Astrocyte (in vitro differentiated cells and primary cell): ENCODE measurements around the gene KCNK15.

Source experiments
- CTCF ChIP-seq: IDR thresholded peaks from 2 replicates; pipeline ENCODE4 v1.5.1; 2011; ENCODE audit warnings: low read depth, mild to moderate bottlenecking, inconsistent platforms, low read length, moderate library complexity; ENCODE audit not compliant: insufficient read depth
- EZH2 ChIP-seq: IDR thresholded peaks from 2 replicates; pipeline ENCODE4 v1.6.1; 2012; ENCODE audit warnings: mild to moderate bottlenecking, low read length, inconsistent platforms; ENCODE audit not compliant: insufficient read depth

- TF ChIP-seq EZH2, result no peak
- TF ChIP-seq CTCF, result no peak
Observed at GRCh38 chr20:44727651-44728050, 18.0 kb upstream of the KCNK15 start.
